Prostate gland (tissue), 2 donors: Measurements from ENCODE around the gene SYT17.

Experiments used
- POLR2A ChIP-seq: fragments of 450-650 bp; IDR thresholded peaks from one replicate; pipeline ENCODE4 v1.6.1; 2016; ENCODE audit warnings: antibody characterized with exemption, mild to moderate bottlenecking
- POLR2AphosphoS5 ChIP-seq: sonication (generic); formaldehyde crosslinking; IDR thresholded peaks from one replicate; pipeline ENCODE4 v1.6.1; 2017; ENCODE audit warnings: antibody characterized with exemption
- TF ChIP-seq, protein P1 (sequence below), 4 experiments: fragments of 200-600 bp in 2 of 4; fragments of 450-650 bp in 2 of 4; sonication (generic) in 2 of 4; IDR thresholded peaks; 1 replicate in 3 of 4; 2 replicates in 1 of 4; pipeline ENCODE4 v1.5.1; 2016 to 2019; ENCODE audit warnings: antibody characterized with exemption in 4 of 4, mild to moderate bottlenecking in 2 of 4, moderate library complexity in 2 of 4

DNA sequence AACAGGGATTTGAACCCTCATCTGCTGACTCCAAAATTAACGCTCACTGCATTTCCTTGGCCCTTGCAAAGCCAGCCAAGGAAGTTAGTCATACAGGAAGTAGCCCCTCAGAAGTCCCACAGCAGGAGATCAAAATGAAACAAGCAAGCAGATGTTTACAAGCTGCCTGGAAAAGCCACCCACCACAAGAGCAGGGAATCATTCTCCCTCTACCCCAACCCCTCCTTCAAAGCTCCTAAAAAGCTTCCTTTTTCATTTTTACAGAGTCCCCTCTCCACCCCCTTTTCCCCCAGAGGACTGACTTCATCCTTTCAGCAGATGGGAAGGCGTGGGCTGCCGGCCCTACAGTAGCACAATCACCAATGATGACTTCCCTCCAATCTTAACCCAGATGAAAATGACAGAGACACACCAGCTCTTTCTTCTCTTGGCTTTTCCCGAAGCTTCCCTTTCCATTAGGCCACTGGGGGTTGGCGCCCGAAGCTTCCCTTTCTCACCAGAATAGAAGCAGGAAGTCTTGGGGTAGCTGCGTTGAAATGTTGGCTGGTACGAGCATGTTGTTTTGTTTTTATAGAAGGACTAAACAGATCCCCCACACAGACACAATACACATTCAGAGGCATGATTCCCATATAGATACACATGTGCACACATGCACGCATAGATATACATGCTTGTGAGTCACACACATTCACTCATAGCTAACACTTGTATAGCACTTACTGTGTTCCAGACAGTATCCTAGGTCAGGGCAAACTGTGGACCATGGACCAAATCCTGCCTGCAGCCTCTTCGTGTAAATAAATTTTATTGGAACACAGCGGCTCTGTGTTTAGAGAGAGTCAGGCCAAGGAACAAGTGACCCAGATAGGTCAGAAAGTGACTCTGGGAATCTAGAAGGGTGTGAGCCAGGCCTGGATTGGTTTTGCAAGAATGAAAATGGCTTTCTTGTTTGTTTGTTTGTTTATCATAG is 36.9 kb upstream of the SYT17 start:
- TF ChIP-seq POLR2A, result no peak
- TF ChIP-seq, protein P1, sequence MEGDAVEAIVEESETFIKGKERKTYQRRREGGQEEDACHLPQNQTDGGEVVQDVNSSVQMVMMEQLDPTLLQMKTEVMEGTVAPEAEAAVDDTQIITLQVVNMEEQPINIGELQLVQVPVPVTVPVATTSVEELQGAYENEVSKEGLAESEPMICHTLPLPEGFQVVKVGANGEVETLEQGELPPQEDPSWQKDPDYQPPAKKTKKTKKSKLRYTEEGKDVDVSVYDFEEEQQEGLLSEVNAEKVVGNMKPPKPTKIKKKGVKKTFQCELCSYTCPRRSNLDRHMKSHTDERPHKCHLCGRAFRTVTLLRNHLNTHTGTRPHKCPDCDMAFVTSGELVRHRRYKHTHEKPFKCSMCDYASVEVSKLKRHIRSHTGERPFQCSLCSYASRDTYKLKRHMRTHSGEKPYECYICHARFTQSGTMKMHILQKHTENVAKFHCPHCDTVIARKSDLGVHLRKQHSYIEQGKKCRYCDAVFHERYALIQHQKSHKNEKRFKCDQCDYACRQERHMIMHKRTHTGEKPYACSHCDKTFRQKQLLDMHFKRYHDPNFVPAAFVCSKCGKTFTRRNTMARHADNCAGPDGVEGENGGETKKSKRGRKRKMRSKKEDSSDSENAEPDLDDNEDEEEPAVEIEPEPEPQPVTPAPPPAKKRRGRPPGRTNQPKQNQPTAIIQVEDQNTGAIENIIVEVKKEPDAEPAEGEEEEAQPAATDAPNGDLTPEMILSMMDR (IDR thresholded peaks at IDR 0.05), result no peak
- TF ChIP-seq POLR2AphosphoS5, result peak; percentile 54
